Naive thymus-derived CD4-positive, alpha-beta T cell (primary cell): ENCODE measurements around the gene ASAP2. TPM values are rescaled to one million over a fixed set of nuclear protein-coding genes. Genes with fewer than 3 reads are reported as not detected.

Experiments used
- ATAC-seq: fragments of 150-1000 bp; cut with Tn5 transposase; 2 replicates; pipeline ENCODE4 v1.10.0; 2021; ENCODE audit warnings: mild to moderate bottlenecking, moderate library complexity
- CTCF ChIA-PET: fragments of 350-600 bp; sonication (Branson Sonifier 250); formaldehyde crosslinking; loops from one replicate; lab custom pipeline; 2021; ENCODE audit warnings: antibody characterized with exemption; lab: Charles Lee
- POLR2A ChIA-PET: fragments of 350-600 bp; sonication (Branson Sonifier 250); formaldehyde crosslinking; loops from one replicate; lab custom pipeline; 2021; ENCODE audit warnings: antibody characterized with exemption, inconsistent platforms; lab: Charles Lee
- DNase-seq, 9 donors: peaks; one replicate each; pipeline versions ENCODE4 v3.0.0 to v3.0.0-alpha.2; 2020 to 2022; ENCODE audit warnings: mixed read lengths in 1 of 9
- H3K27ac ChIP-seq: one replicate; pipeline ENCODE4 v1.7.0; 2013; ENCODE audit warnings: mild to moderate bottlenecking, low read depth, low read length, moderate library complexity
- H3K27me3 ChIP-seq, 2 donors: one replicate each; pipeline ENCODE4 v1.7.0; 2013; ENCODE audit warnings: low read length in 2 of 2, mild to moderate bottlenecking in 2 of 2, moderate library complexity in 2 of 2; ENCODE audit not compliant: control insufficient read depth in 2 of 2, insufficient read depth in 2 of 2
- H3K36me3 ChIP-seq, 3 experiments: 1 replicate in 2 of 3; 2 replicates in 1 of 3; pipeline ENCODE4 v1.7.0; 2013; ENCODE audit warnings: low read length in 3 of 3, mild to moderate bottlenecking in 3 of 3, moderate library complexity in 1 of 3; ENCODE audit not compliant: insufficient read depth in 3 of 3, control insufficient read depth in 2 of 3
- H3K4me1 ChIP-seq, 2 donors: one replicate each; pipeline ENCODE4 v1.7.0; 2013; ENCODE audit warnings: low read length in 2 of 2, mild to moderate bottlenecking in 2 of 2, moderate library complexity in 1 of 2; ENCODE audit not compliant: control insufficient read depth in 2 of 2, insufficient read depth in 2 of 2
- H3K4me3 ChIP-seq: 2 replicates; pipeline ENCODE4 v1.7.0; 2013; ENCODE audit warnings: mild to moderate bottlenecking, low read length
- H3K9me3 ChIP-seq, 3 experiments: 1 replicate in 2 of 3; 2 replicates in 1 of 3; pipeline ENCODE4 v1.7.0; 2013; ENCODE audit warnings: low read length in 3 of 3; ENCODE audit not compliant: control insufficient read depth in 2 of 3
- H3K27ac Mint-ChIP-seq, 9 donors: one replicate each; pipeline ENCODE4 v1.8.0; 2020 to 2022; ENCODE audit warnings: mixed read lengths in 9 of 9, mild to moderate bottlenecking in 8 of 9, moderate library complexity in 5 of 9, inconsistent platforms in 2 of 9
- H3K27me3 Mint-ChIP-seq, 5 donors: one replicate each; pipeline ENCODE4 v1.8.0; 2021 to 2022; ENCODE audit warnings: mixed read lengths in 5 of 5, mild to moderate bottlenecking in 1 of 5
- H3K36me3 Mint-ChIP-seq, 5 donors: one replicate each; pipeline ENCODE4 v1.8.0; 2020 to 2022; ENCODE audit warnings: mixed read lengths in 5 of 5, mild to moderate bottlenecking in 3 of 5, inconsistent platforms in 1 of 5
- H3K4me1 Mint-ChIP-seq, 7 donors: one replicate each; pipeline ENCODE4 v1.8.0; 2020 to 2022; ENCODE audit warnings: mixed read lengths in 7 of 7, mild to moderate bottlenecking in 3 of 7, inconsistent platforms in 1 of 7
- H3K4me3 Mint-ChIP-seq, 10 donors: one replicate each; pipeline ENCODE4 v1.8.0; 2020 to 2022; ENCODE audit warnings: mild to moderate bottlenecking in 10 of 10, mixed read lengths in 10 of 10, moderate library complexity in 6 of 10, inconsistent platforms in 2 of 10
- H3K9me3 Mint-ChIP-seq, 11 donors: one replicate each; pipeline ENCODE4 v1.8.0; 2020 to 2022; ENCODE audit warnings: mixed read lengths in 11 of 11, mild to moderate bottlenecking in 4 of 11, inconsistent platforms in 1 of 11, moderate library complexity in 1 of 11
- intact Hi-C, 2 donors: fragments of 100-400 bp; cut with micrococcal nuclease; formaldehyde crosslinking; loops; one replicate each; pipeline ENCODE4 v1.15.1; 2023
- polyA plus RNA-seq, 2 donors: library from polyadenylated mRNA; unstranded; fragments of 300-500 nt; fragmentation: Illumina TruSeq; gene quantifications; one replicate each; pipeline ENCODE4 v1.2.3, GENCODE V29; 2021
- total RNA-seq, 6 experiments: library from RNA in 5 of 6; stranded (reverse) in 5 of 6; gene quantifications; 1 replicate in 5 of 6; 2 replicates in 1 of 6; pipeline ENCODE4 v1.2.3 and lab custom pipeline; 2021 to 2026

The ASAP2 gene
- total and polyA plus RNA-seq, 7 experiments from 2014 or later, result 0.10 to 1.2 (median 0.45) TPM; not detected in 4

DNA sequence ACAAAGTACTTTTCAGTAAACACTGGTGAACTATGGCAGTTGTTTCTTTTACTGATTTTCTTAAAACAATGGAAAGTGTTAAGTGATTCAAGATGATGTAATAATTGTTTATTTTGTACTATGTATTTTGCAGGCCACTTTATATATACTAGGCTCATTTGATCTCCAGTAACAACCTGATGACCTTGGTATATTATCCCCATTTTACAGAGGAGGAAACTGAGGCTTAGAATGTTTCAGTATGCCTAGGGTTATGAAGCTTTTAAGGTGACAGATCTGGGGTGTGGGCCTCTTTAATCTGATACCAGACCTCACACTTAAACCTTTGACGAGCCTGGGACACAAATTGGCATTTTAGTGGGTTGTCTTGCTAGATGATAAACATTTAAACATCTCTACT is 153.5 kb downstream of the ASAP2 start:
- Histone ChIP-seq H3K9me3 (no peaks in the 10 kb centered on the region), H3K36me3 (no peaks in the 10 kb centered on the region), H3K27ac (no peak overlapping the region), H3K27me3 (no peaks in the 10 kb centered on the region), H3K4me3 (no peak overlapping the region), H3K4me1 (no peaks in the 10 kb centered on the region)
- H3K27me3 Mint-ChIP-seq, result peaks cover 6 to 58% (median 24%) of the 10 kb centered on the region in 5 donors
- ATAC-seq (no peak), DNase-seq (no peak)
- POLR2A ChIA-PET, result no interaction called here
- CTCF ChIA-PET, result no interaction called here
- H3K4me3 Mint-ChIP-seq, result no peak overlapping the region
- no peaks in the 10 kb centered on the region for H3K9me3 Mint-ChIP-seq
- H3K27ac Mint-ChIP-seq, result no peak overlapping the region
- H3K36me3 Mint-ChIP-seq, result no peaks in the 10 kb centered on the region
- intact Hi-C loops, result no loop called here
- H3K4me1 Mint-ChIP-seq, result no peaks in the 10 kb centered on the region

DNA sequence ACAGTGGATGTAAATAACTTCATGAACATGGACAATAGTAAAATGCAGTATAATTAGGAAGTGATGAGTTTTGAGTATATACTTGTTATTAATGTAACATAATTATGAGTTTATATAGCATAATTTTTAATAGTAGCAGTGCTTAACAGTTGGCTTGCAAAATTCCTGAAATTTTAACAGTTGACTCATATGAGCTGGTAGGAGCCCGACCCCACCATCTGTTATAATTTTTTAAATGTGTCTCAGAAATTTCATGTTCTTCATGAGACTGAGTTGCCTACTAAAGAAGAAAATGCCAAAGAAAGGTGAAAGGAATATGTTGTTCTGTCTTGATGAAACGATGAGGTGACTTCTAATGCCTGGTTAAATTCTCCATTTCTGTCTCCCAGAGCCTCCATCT is 154.1 kb downstream of the ASAP2 start:
- Mint-ChIP-seq H3K36me3 (no peaks in the 10 kb centered on the region), H3K27me3 (peaks cover 5 to 54% (median 24%) of the 10 kb centered on the region in 5 donors), H3K27ac (no peak overlapping the region), H3K4me1 (no peaks in the 10 kb centered on the region), H3K4me3 (no peak overlapping the region), H3K9me3 (no peaks in the 10 kb centered on the region)
- Histone ChIP-seq H3K4me1 (no peaks in the 10 kb centered on the region), H3K27ac (no peak overlapping the region), H3K9me3 (no peaks in the 10 kb centered on the region), H3K36me3 (no peaks in the 10 kb centered on the region), H3K4me3 (no peak overlapping the region), H3K27me3 (no peaks in the 10 kb centered on the region)
- DNase-seq (no peak), ATAC-seq (no peak)
- POLR2A ChIA-PET, result no interaction called here
- intact Hi-C loops, result no loop called here
- CTCF ChIA-PET, result no interaction called here

DNA sequence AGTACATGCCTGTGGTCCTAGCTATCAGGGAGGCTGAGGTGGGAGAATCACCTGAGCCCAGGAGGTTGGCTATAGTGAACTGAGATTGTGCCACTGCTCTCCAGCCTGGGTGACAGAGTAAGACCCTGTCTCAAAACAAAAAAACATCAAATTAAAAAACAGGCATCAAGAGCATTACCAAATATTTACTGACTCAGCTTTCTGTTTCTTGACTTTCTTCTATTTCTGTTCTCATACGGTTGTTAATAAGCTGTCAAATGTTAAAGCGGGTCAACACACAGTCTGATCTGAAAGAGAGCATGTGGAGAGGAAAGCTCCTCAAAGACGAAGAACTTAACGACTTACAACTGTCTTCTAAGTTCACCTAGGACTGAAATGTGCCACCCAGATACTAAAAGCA is 157.8 kb downstream of the ASAP2 start:
- H3K4me3 ChIP-seq, result no peak overlapping the region
- DNase-seq (no peak), ATAC-seq (no peak)
- Mint-ChIP-seq H3K27ac (peak overlapping the region in 1 of 9 donors; percentile 56), H3K27me3 (peaks cover 0 to 35% (median 8%) of the 10 kb centered on the region in 5 donors), H3K4me1 (no peaks in the 10 kb centered on the region), H3K9me3 (no peaks in the 10 kb centered on the region), H3K36me3 (no peaks in the 10 kb centered on the region), H3K4me3 (no peak overlapping the region)
- no peak overlapping the region for H3K27ac ChIP-seq
- no peaks in the 10 kb centered on the region for H3K36me3 ChIP-seq
- H3K4me1 ChIP-seq, result no peaks in the 10 kb centered on the region
- H3K9me3 ChIP-seq, result no peaks in the 10 kb centered on the region
- CTCF ChIA-PET, result no interaction called here
- no peaks in the 10 kb centered on the region for H3K27me3 ChIP-seq
- POLR2A ChIA-PET, result interaction anchor here (0.5 kb wide), 1 partner anchor 1759 kb away, joined by 3 read pairs; no protein-coding TSS in a partner anchor
- intact Hi-C loops, result no loop called here

DNA sequence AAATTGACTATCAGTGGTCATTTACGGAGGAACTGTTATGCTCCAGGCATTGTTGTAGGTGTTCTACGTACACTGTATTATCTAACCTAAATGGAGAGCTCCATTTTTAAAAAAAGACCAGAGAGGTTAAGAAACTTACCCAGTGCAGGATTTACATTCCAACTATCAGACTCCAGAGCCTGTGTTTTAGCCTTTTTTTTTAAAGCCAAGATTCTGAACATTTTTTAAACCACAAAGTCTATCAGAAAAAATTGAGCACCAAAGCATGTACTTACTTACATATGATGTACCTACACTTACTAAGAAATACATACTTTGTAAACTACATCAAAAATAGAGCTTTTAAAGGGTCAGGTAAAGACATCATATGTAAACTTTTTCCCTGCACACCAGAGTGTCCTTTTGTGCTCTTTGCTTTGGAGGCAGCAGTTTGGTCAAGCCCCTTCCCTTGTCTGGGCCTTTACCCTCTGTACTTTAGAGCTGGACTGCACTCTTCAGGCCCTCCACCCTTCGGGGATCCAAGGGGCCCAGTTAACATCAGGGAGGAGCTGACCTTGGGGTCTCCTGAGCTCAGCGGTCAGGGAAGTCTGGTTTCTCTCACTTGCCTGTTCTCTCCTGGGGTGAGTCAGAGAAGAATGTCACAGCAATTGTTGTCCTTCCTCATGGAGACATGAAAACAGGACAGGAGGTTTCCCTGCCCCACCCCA is 158.3 kb downstream of the ASAP2 start:
- CTCF ChIA-PET, result no interaction called here
- Mint-ChIP-seq H3K27ac (peak overlapping the region in 1 of 9 donors; percentile 56), H3K9me3 (no peaks in the 10 kb centered on the region), H3K4me1 (no peaks in the 10 kb centered on the region), H3K36me3 (no peaks in the 10 kb centered on the region), H3K4me3 (no peak overlapping the region), H3K27me3 (peaks cover 0 to 29% (median 10%) of the 10 kb centered on the region in 5 donors)
- H3K4me3 ChIP-seq, result no peak overlapping the region
- intact Hi-C loops, result no loop called here
- no peaks in the 10 kb centered on the region for H3K36me3 ChIP-seq
- no peaks in the 10 kb centered on the region for H3K9me3 ChIP-seq
- H3K4me1 ChIP-seq, result no peaks in the 10 kb centered on the region
- POLR2A ChIA-PET, result no interaction called here
- no peak overlapping the region for H3K27ac ChIP-seq
- DNase-seq, result no peak
- no peaks in the 10 kb centered on the region for H3K27me3 ChIP-seq
- ATAC-seq, result no peak

DNA sequence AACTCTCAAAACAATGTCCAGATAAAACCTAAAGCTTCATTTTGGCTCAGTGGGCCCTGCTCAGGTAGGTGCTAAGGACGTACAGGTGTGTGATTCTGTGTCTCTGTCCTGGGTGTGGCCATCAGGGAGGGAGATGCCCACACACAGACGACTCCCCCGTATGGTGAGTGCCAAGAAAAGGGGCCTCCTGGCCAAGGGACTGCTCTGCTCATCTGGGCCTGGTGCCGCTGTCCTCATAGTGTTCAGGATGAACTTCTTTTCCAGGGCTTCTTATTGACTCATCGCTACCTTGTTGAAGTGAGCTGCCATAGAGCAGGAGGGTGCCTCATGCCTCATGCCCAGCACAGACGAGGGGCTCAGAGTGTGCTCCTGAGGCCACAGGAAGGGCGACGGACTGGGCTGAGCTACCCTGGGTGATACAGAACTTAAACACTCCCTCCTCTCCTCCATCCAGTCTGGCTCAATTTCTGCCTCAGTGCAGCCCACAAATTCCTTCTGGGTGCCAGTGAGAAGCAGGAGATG is 158.9 kb downstream of the ASAP2 start:
- peak; percentile 10 for ATAC-seq
- CTCF ChIA-PET, result no interaction called here
- no peaks in the 10 kb centered on the region for H3K4me1 ChIP-seq
- Mint-ChIP-seq H3K27me3 (peaks cover 0 to 23% (median 10%) of the 10 kb centered on the region in 5 donors), H3K27ac (no peak overlapping the region), H3K4me1 (no peaks in the 10 kb centered on the region), H3K9me3 (no peaks in the 10 kb centered on the region), H3K4me3 (no peak overlapping the region), H3K36me3 (no peaks in the 10 kb centered on the region)
- no peak overlapping the region for H3K4me3 ChIP-seq
- H3K27me3 ChIP-seq, result no peaks in the 10 kb centered on the region
- intact Hi-C loops, result no loop called here
- POLR2A ChIA-PET, result no interaction called here
- H3K27ac ChIP-seq, result no peak overlapping the region
- H3K9me3 ChIP-seq, result no peaks in the 10 kb centered on the region
- H3K36me3 ChIP-seq, result no peaks in the 10 kb centered on the region
- no peak for DNase-seq

DNA sequence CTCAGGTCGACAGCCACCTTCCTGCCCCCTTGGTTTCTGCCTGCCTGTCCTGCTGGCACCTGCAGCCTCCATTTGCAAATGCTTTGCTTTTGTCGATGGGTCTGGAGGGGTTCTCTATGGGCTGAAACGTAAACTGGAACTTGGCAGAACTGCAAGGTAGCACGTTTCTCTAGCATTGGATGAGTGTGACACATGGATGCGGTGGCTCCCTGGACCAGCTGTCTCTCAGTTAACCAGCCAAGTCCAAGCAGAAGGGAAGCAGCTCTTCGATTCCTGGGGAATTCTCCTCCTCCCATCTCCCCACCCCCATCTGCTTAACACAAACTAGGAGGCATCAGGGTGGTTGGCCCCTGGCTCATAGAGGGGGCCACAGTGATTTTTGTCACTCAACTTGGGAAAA is 159.4 kb downstream of the ASAP2 start:
- Histone ChIP-seq H3K36me3 (no peaks in the 10 kb centered on the region), H3K4me3 (no peak overlapping the region), H3K9me3 (no peaks in the 10 kb centered on the region), H3K4me1 (no peaks in the 10 kb centered on the region), H3K27ac (no peak overlapping the region), H3K27me3 (no peaks in the 10 kb centered on the region)
- no peaks in the 10 kb centered on the region for H3K36me3 Mint-ChIP-seq
- intact Hi-C loops, result no loop called here
- H3K9me3 Mint-ChIP-seq, result no peaks in the 10 kb centered on the region
- CTCF ChIA-PET, result no interaction called here
- DNase-seq, result no peak
- H3K27me3 Mint-ChIP-seq, result peaks cover 0 to 22% (median 10%) of the 10 kb centered on the region in 5 donors
- no peak for ATAC-seq
- no peak overlapping the region for H3K27ac Mint-ChIP-seq
- POLR2A ChIA-PET, result no interaction called here
- H3K4me3 Mint-ChIP-seq, result no peak overlapping the region
- no peaks in the 10 kb centered on the region for H3K4me1 Mint-ChIP-seq

DNA sequence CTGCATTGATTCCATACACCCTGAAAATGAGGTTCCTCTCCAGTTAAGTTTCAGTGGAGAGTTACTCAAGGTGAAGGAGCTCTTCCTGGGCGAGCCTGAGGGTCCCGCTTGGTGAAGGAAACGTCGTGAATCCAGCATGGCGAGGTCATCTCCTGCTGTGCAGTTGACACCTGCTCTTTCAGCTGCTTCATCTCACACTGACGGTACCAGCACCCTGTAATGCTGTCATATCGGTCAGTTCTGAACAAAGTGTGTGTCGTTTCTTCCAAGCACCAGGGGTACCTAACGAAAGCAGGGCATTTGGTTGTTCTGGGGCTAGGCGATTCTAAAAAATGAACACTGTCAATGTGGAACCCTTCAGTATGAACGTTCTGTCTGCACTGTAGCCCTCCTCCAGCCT is 164.1 kb downstream of the ASAP2 start:
- intact Hi-C loops, result no loop called here
- no peaks in the 10 kb centered on the region for H3K27me3 ChIP-seq

More for the DNA sequence above, 164.1 kb downstream of the ASAP2 start:
- peaks cover 0 to 13% (median 7%) of the 10 kb centered on the region in 5 donors for H3K27me3 Mint-ChIP-seq
- H3K4me1 ChIP-seq, result no peaks in the 10 kb centered on the region
- no peak overlapping the region for H3K4me3 Mint-ChIP-seq
- ChIA-PET CTCF (no interaction called here), POLR2A (no interaction called here)
- H3K9me3 Mint-ChIP-seq, result no peaks in the 10 kb centered on the region
- DNase-seq (no peak), ATAC-seq (no peak)
- no peaks in the 10 kb centered on the region for H3K9me3 ChIP-seq
- no peak overlapping the region for H3K4me3 ChIP-seq
- H3K27ac ChIP-seq, result no peak overlapping the region
- no peaks in the 10 kb centered on the region for H3K36me3 Mint-ChIP-seq
- no peak overlapping the region for H3K27ac Mint-ChIP-seq
- H3K4me1 Mint-ChIP-seq, result no peaks in the 10 kb centered on the region
- H3K36me3 ChIP-seq, result no peaks in the 10 kb centered on the region
